GM21360 (cell line): ENCODE measurements around the gene CCNI.
"Not testable (repeated sequence)": the region's sequence is repeated elsewhere in the genome, so short reads cannot be mapped to it uniquely, and the experiment has no call there.

Experiments used
- ATAC-seq: cut with Tn5 transposase; IDR thresholded peaks from one replicate; pipeline ENCODE4 v1.9.1; 2021; ENCODE audit warnings: mild to moderate bottlenecking, moderate library complexity; ENCODE audit not compliant: unreplicated experiment

Gene CCNI

GRCh38 chr4:77084019-77084639 lies 8.3 kb upstream of the CCNI start:
- ATAC-seq = no peak

- ATAC-seq = no peak
Measured at GRCh38 chr4:77082886-77083608, 7.3 kb upstream of the CCNI start.

- ATAC-seq = not testable (repeated sequence)
Measured at GRCh38 chr4:77080806-77081205, 5.0 kb upstream of the CCNI start.

GRCh38 chr4:77079281-77079680 lies 3.5 kb upstream of the CCNI start:
- ATAC-seq = no peak

GRCh38 chr4:77078401-77078800 lies 2.6 kb upstream of the CCNI start:
- no peak for ATAC-seq

GRCh38 chr4:77076889-77077635 lies 1.3 kb upstream of the CCNI start:
- no peak for ATAC-seq

GRCh38 chr4:77074981-77075855 lies 571 bp downstream of the CCNI start:
- ATAC-seq = peak; percentile 51

- ATAC-seq = no peak
Measured at GRCh38 chr4:77074381-77074831, 1.4 kb downstream of the CCNI start.

GRCh38 chr4:77073981-77074380 lies 1.8 kb downstream of the CCNI start:
- ATAC-seq = no peak

- ATAC-seq = no peak
Measured at GRCh38 chr4:77073106-77073809, 2.5 kb downstream of the CCNI start.

- no peak for ATAC-seq
Measured at GRCh38 chr4:77072195-77072753, 3.5 kb downstream of the CCNI start.

GRCh38 chr4:77069514-77069913 lies 6.3 kb downstream of the CCNI start:
- ATAC-seq = not testable (repeated sequence)

GRCh38 chr4:77065382-77065781 lies 10.4 kb downstream of the CCNI start:
- ATAC-seq = no peak

GRCh38 chr4:77062856-77063255 lies 12.9 kb downstream of the CCNI start:
- ATAC-seq = no peak

- ATAC-seq = no peak
Measured at GRCh38 chr4:77052352-77052751, 23.4 kb downstream of the CCNI start.

- no peak for ATAC-seq
Measured at GRCh38 chr4:77050962-77051361, 24.8 kb downstream of the CCNI start.

GRCh38 chr4:77047037-77047436 lies 28.8 kb downstream of the CCNI start:
- no peak for ATAC-seq

GRCh38 chr4:77045490-77045889 lies 30.3 kb downstream of the CCNI start:
- ATAC-seq = no peak

- ATAC-seq = no peak
Measured at GRCh38 chr4:77044461-77045150, 31.2 kb downstream of the CCNI start.
